Neuron (in vitro differentiated cells): ENCODE data around the gene CCDC59.

Source experiments
- H2AFZ ChIP-seq: one replicate; pipeline ENCODE4 v1.6.1; 2013; ENCODE audit warnings: low read depth, mild to moderate bottlenecking, inconsistent platforms, low read length, moderate library complexity
- H3K27me3 ChIP-seq: one replicate; pipeline ENCODE4 v1.6.1; 2013; ENCODE audit warnings: low read length; ENCODE audit not compliant: insufficient read depth
- H3K36me3 ChIP-seq: one replicate; pipeline ENCODE4 v1.6.1; 2013; ENCODE audit warnings: low read length; ENCODE audit not compliant: insufficient read depth
- H3K4me1 ChIP-seq: one replicate; pipeline ENCODE4 v1.6.1; 2013; ENCODE audit warnings: low read length; ENCODE audit not compliant: insufficient read depth
- H3K4me3 ChIP-seq: 2 replicates; pipeline ENCODE4 v1.5.1; 2013; ENCODE audit warnings: mild to moderate bottlenecking, low read length, moderate library complexity
- H3K9me3 ChIP-seq: one replicate; pipeline ENCODE4 v1.6.1; 2013; ENCODE audit warnings: low read length

CCDC59 gene

DNA sequence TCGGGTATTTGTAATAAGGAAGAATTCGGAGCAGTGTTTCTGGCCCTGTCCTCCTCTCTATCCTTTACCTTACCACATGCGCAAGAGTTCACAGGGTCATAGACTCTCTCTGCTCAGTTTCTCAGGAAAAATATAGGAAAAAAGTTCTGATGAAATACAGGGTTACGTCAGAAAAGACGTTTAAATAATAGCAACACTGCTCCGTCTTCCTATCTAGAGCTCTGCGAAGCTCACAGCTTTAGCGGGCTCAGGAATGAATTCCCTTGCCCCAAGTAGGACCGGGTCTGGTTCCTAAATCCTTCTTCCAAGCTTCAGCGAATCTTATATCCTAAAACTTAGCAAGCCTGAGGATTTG lies 365 bp downstream of the CCDC59 start:
- Histone ChIP-seq H2AFZ (peak overlapping the region; percentile 56), H3K4me3 (peak overlapping the region; percentile 69), H3K36me3 (peaks cover 36% of the 10 kb centered on the region), H3K4me1 (peaks cover 19% of the 10 kb centered on the region), H3K9me3 (no peaks in the 10 kb centered on the region), H3K27me3 (no peaks in the 10 kb centered on the region)

DNA sequence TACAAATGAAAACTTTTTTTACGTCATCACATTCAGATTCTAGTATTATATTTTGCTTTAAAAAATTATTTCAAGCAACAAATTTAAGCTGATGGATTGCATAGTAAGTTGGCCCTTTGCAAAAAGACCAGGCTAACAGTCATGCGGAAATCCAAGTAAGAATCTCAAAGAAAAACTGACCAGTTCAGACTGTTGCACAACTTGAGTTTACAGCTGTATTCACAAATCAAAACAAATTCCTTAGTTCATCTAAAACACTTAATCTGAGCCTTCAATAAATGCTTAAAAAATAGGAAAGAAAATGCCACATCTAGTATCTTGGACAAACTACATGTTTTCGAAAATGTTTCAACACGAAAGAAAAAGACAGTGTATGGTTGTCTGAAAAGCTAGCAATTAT lies 847 bp downstream of the CCDC59 start:
- peaks cover 19% of the 10 kb centered on the region for H3K4me1 ChIP-seq
- H3K27me3 ChIP-seq, result no peaks in the 10 kb centered on the region
- H3K9me3 ChIP-seq, result no peaks in the 10 kb centered on the region
- H3K4me3 ChIP-seq, result peak overlapping the region; percentile 69
- peaks cover 41% of the 10 kb centered on the region for H3K36me3 ChIP-seq
- no peak overlapping the region for H2AFZ ChIP-seq

DNA sequence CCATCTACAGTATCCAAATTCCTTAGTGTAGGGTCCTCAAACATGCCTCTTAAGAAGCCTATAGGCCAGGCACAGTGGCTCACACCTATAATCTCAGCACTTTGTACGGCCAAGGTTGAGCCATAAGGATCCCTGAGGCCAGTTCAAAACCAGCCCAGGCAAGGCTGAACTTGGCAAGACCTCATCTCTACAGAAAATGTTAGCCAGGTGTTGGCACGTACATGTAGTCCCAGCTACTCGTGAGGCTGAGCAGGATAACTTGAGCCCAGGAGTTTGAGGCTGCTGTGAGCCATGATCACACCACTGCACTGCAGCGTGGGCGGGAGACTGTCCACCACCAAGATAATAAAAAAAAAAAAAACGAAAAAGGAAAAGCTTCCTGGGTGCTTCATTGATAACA lies 6.8 kb downstream of the CCDC59 start:
- H3K27me3 ChIP-seq, result no peaks in the 10 kb centered on the region
- H2AFZ ChIP-seq, result no peak overlapping the region
- no peak overlapping the region for H3K4me3 ChIP-seq
- H3K36me3 ChIP-seq, result peaks cover 50% of the 10 kb centered on the region
- no peaks in the 10 kb centered on the region for H3K9me3 ChIP-seq
- H3K4me1 ChIP-seq, result peaks cover 3% of the 10 kb centered on the region

DNA sequence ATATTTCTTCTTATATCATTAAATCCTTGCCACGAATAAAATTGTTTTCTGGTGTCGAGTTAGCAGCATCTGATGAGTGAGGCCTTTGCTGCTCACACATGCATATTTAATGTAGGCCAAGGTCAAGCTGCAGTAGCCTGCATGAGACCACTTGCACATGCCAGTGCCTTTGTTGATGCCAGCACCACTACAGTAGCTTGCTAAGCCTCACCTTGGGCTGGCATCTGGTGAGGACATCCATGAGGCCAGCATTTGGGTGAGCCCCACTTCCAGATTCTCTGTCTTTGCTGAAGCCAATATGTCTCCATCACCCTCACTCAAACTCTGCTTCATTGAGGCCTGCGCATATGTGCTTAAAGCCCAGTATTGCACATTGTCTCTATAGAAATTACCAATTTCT lies 8.0 kb downstream of the CCDC59 start:
- no peaks in the 10 kb centered on the region for H3K9me3 ChIP-seq

DNA sequence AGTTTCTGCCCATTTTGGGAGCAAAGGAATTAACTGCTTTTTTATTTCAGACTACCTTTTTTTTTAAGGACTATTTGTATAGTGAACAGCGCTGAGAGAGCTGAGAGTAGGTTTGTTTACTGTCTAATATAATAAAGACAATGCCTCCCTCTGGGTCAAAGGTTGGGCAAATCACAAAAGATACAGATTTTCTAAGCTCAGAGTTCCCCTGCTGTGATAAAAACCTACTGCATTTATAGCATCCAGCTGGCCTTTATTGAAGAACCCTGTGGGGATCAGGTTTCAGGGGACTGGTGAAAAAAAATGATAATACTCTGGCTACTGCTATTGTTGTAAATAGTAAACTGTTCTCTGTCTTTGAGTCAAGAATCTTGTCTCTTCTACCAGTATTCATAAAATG lies 28.7 kb downstream of the CCDC59 start:
- H3K36me3 ChIP-seq, result no peaks in the 10 kb centered on the region
- no peak overlapping the region for H3K4me3 ChIP-seq
- peak overlapping the region; percentile 18 for H2AFZ ChIP-seq
- H3K4me1 ChIP-seq, result peaks cover 17% of the 10 kb centered on the region
- no peaks in the 10 kb centered on the region for H3K27me3 ChIP-seq
- no peaks in the 10 kb centered on the region for H3K9me3 ChIP-seq

More for the DNA sequence above, 8.0 kb downstream of the CCDC59 start:
- Histone ChIP-seq H3K4me3 (no peak overlapping the region), H2AFZ (no peak overlapping the region), H3K4me1 (no peaks in the 10 kb centered on the region), H3K36me3 (peaks cover 39% of the 10 kb centered on the region), H3K27me3 (no peaks in the 10 kb centered on the region)

DNA sequence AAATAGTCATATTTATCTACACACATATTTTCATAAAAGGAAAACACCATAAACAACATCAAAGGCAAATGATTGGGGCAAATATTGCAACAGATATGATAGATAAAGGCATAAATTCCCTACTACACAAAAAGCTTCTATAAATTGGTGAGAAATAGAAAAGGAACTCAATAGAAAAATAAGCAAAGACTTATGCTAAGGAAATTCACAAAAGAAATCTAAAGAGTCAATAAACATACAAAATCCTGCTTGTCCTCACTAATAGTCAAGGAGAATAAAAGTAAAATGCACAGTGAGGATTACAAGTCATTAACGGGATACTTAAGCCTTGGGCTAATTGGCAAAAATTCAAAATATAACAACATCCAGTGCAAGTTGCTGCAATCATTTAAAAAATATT lies 30.3 kb downstream of the CCDC59 start:
- H3K27me3 ChIP-seq, result no peaks in the 10 kb centered on the region

DNA sequence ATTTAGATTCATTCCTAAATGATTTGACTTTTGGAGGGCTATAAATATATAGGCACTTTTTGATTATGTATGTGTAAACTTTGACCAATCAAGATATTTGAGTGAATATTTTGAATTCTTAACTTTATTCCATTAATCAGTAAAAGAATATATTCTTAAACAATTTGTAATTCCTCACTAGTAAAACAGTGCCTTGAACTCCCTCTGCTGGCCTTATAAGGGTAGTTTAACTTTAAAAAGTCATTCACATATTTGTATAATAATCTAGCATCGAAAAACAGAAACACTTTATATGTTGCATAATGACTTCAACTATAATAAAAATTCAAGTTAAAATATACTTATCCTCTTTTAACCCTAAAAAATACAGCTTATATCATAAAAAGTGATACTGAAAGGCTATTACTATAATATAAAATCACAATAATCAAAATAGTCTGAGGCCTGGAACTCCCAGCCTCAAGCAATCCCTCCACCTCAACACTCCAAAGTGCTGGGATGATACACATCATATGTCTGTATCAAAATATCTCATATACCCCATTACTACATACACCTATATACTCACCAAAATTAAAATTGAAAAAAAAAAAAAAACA lies 31.2 kb downstream of the CCDC59 start:
- Histone ChIP-seq H3K36me3 (no peaks in the 10 kb centered on the region), H3K4me1 (peaks cover 17% of the 10 kb centered on the region), H2AFZ (no peak overlapping the region), H3K27me3 (no peaks in the 10 kb centered on the region), H3K4me3 (no peak overlapping the region), H3K9me3 (no peaks in the 10 kb centered on the region)

More for the DNA sequence above, 30.3 kb downstream of the CCDC59 start:
- H2AFZ ChIP-seq, result no peak overlapping the region
- H3K9me3 ChIP-seq, result no peaks in the 10 kb centered on the region
- H3K4me1 ChIP-seq, result peaks cover 17% of the 10 kb centered on the region
- H3K36me3 ChIP-seq, result no peaks in the 10 kb centered on the region
- H3K4me3 ChIP-seq, result no peak overlapping the region

DNA sequence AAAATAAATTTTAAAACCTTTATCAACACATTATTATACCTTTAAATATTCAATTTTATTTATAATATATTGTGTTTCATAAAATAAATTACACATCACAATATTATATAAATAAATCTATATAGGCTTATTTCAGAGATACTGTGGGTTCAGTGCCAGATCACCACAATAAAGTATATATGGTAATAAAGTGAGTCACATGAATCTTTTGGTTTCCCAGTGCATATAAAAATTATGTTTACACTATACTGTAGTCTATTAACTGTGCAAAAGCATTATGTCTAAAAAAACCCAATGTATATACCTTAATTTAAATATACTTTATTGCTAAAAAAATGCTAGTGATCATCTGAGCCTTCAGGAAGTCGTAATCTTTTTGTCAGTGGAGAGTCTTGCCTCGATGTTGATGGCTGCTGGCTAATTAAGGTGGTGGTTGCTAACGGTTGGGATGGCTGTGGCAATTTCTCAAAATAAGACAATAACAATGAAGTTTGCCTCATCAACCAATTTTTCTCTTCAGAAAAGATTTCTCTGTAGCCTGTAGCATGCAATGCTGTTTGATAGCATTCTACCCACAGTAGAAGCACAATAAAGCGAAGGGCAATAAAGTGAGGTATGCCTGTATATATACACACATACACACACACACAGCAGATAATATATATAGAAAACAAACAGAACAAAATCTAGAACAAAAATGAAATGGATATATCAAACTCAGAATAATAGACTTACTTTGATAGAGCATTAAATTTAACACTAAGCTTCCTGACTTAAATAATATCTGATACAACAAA lies 32.4 kb downstream of the CCDC59 start:
- no peaks in the 10 kb centered on the region for H3K27me3 ChIP-seq
- H3K9me3 ChIP-seq, result no peaks in the 10 kb centered on the region
- peaks cover 17% of the 10 kb centered on the region for H3K4me1 ChIP-seq
- no peak overlapping the region for H3K4me3 ChIP-seq
- H3K36me3 ChIP-seq, result no peaks in the 10 kb centered on the region
- peak overlapping the region; percentile 26 for H2AFZ ChIP-seq

DNA sequence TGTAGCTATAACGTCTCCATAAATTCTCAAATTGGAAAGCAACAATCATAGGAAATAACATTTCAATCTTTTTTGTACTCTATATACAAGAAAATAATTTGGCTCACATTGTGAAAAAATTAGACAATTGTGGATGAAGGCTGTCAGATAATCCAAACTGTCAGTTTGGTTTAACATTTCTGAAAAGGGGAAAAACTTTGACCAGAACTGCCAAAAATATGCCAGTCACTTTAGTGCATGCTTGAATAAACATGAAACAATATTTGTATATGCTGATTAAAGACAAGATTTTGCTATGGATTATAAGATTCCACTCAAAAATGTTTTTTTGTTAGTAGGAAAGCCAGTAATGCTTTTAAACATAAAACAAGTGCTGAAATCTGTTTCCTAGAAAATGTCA lies 38.9 kb downstream of the CCDC59 start:
- Histone ChIP-seq H2AFZ (no peak overlapping the region), H3K4me1 (no peaks in the 10 kb centered on the region), H3K36me3 (no peaks in the 10 kb centered on the region), H3K4me3 (no peak overlapping the region), H3K9me3 (no peaks in the 10 kb centered on the region), H3K27me3 (no peaks in the 10 kb centered on the region)

DNA sequence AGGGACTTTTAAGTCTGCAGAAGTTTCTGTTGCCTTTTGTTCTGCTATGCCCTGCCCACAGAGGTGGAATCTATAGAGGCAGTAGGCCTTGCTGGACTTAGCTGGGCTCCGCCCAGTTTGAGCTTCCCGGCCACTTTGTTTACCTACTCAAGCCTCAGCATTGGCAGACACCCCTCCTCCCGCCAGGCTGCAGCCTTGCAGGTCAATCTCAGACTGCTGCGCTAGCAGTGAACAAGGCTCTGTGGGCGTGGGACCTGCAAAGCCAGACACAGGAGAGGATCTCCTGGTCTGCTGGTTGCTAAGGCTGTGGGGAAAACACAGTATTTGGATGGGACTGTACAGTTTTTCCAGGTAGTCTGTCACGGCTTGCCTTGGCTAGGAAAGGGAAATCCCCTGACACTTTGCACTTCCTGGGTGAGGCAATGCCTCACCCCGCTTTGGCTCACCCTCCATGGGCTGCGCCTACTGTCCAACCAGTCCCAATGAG lies 43.7 kb downstream of the CCDC59 start:
- Histone ChIP-seq H3K36me3 (no peaks in the 10 kb centered on the region), H3K4me3 (no peak overlapping the region), H3K27me3 (no peaks in the 10 kb centered on the region)

More for the DNA sequence above, 43.7 kb downstream of the CCDC59 start:
- no peaks in the 10 kb centered on the region for H3K4me1 ChIP-seq
- no peak overlapping the region for H2AFZ ChIP-seq
- H3K9me3 ChIP-seq, result no peaks in the 10 kb centered on the region
